WTC11 (cell line): Measurements from ENCODE around the gene PRKRIP1. TPM values are rescaled to one million over a fixed set of nuclear protein-coding genes. Genes with fewer than 3 reads are reported as not detected.
A peak's percentile ranks its signal among the peaks of the same experiment; 100 is the strongest.

Source experiments
- ATAC-seq: fragments of 200-7000 bp; cut with Tn5 transposase; 2 replicates; pipeline ENCODE4 v1.10.0; 2021; ENCODE audit warnings: mild to moderate bottlenecking, moderate library complexity
- Bru-seq: library from RNA; stranded (reverse); fragments of 400-500 nt; gene quantifications from one replicate; lab custom pipeline; 2021; lab: Mats Ljungman, UMichigan
- CTCF ChIA-PET: fragments of 300-600 bp; sonication (Branson Sonifier 250); formaldehyde crosslinking; loops from one replicate; lab custom pipeline; 2021; ENCODE audit warnings: antibody characterized with exemption; lab: Charles Lee
- POLR2A ChIA-PET: fragments of 350-600 bp; sonication (Branson Sonifier 250); formaldehyde crosslinking; loops from one replicate; lab custom pipeline; 2021; ENCODE audit warnings: antibody characterized with exemption; lab: Charles Lee
- DNase-seq: peaks from one replicate; pipeline ENCODE4 v3.0.0; 2021; ENCODE audit warnings: low spot score
- H3K27ac Mint-ChIP-seq: 2 replicates; pipeline ENCODE4 v1.8.0; 2021; ENCODE audit warnings: mixed read lengths
- H3K27me3 Mint-ChIP-seq: 2 replicates; pipeline ENCODE4 v1.8.0; 2021; ENCODE audit warnings: low read depth, mild to moderate bottlenecking, moderate library complexity, mixed read lengths
- H3K36me3 Mint-ChIP-seq: 2 replicates; pipeline ENCODE4 v1.8.0; 2021; ENCODE audit warnings: mixed read lengths
- H3K4me1 Mint-ChIP-seq: 2 replicates; pipeline ENCODE4 v1.8.0; 2022; ENCODE audit warnings: mixed read lengths
- H3K4me3 Mint-ChIP-seq: 2 replicates; pipeline ENCODE4 v1.8.0; 2021; ENCODE audit warnings: mild to moderate bottlenecking, moderate library complexity, mixed read lengths
- H3K9me3 Mint-ChIP-seq: 2 replicates; pipeline ENCODE4 v1.8.0; 2021; ENCODE audit warnings: mixed read lengths
- ATF1 ChIP-seq: sonication (generic); formaldehyde crosslinking; IDR thresholded peaks from 2 replicates; pipeline ENCODE4 v1.8.1; 2023; ENCODE audit warnings: mild to moderate bottlenecking, moderate library complexity, missing genetic modification reagents
- CREB1 ChIP-seq: sonication (generic); formaldehyde crosslinking; IDR thresholded peaks from 2 replicates; pipeline ENCODE4 v1.8.0; 2023; ENCODE audit warnings: mild to moderate bottlenecking, missing genetic modification reagents
- EMX1 ChIP-seq: fragments of 250-450 bp; sonication (Bioruptor Pico); IDR thresholded peaks from 2 replicates; pipeline ENCODE4 v1.8.0; 2021; ENCODE audit warnings: mild to moderate bottlenecking
- HMGA2 ChIP-seq: fragments of 250-450 bp; sonication (Bioruptor Pico); IDR thresholded peaks from 2 replicates; pipeline ENCODE4 v1.4.0; 2021; ENCODE audit warnings: mild to moderate bottlenecking, moderate library complexity
- RELA ChIP-seq: sonication (generic); formaldehyde crosslinking; IDR thresholded peaks from 2 replicates; pipeline ENCODE4 v1.8.1; 2022; ENCODE audit warnings: missing genetic modification reagents, mild to moderate bottlenecking, borderline replicate concordance
- TP53 ChIP-seq: sonication (generic); formaldehyde crosslinking; IDR thresholded peaks from 2 replicates; pipeline ENCODE4 v1.8.1; 2023; ENCODE audit warnings: mild to moderate bottlenecking, missing genetic modification reagents
- ZBTB21 ChIP-seq: sonication (generic); formaldehyde crosslinking; IDR thresholded peaks from 2 replicates; pipeline ENCODE4 v1.8.1; 2023; ENCODE audit warnings: mild to moderate bottlenecking, missing genetic modification reagents, borderline replicate concordance
- ZNF121 ChIP-seq: sonication (generic); formaldehyde crosslinking; IDR thresholded peaks from 2 replicates; pipeline ENCODE4 v1.8.0; 2023; ENCODE audit warnings: missing genetic modification reagents
- ZNF138 ChIP-seq: sonication (generic); formaldehyde crosslinking; conservative IDR thresholded peaks from 2 replicates; pipeline ENCODE4 v1.8.1; 2022; ENCODE audit warnings: mild to moderate bottlenecking, moderate library complexity, missing genetic modification reagents
- ZNF263 ChIP-seq: sonication (generic); formaldehyde crosslinking; IDR thresholded peaks from 2 replicates; pipeline ENCODE4 v1.8.1; 2022; ENCODE audit warnings: low read depth, mild to moderate bottlenecking, moderate library complexity, missing genetic modification reagents
- ZNF416 ChIP-seq: fragments of 250-450 bp; sonication (Bioruptor Pico); IDR thresholded peaks from 2 replicates; pipeline ENCODE4 v1.9.0; 2021; ENCODE audit warnings: mild to moderate bottlenecking, inconsistent platforms
- long read RNA-seq, 3 experiments: library from RNA in 1 of 3; library from capped mRNA in 1 of 3; library from polyadenylated mRNA in 1 of 3; unstranded in 2 of 3; stranded (forward) in 1 of 3; transcript quantifications; one replicate each; pipeline ENCODE4 v2.0.0, GENCODE V29; 2021
- total RNA-seq: library from RNA; stranded (reverse); gene quantifications from 3 replicates; pipeline ENCODE4 v1.2.3, GENCODE V29; 2021
- TF ChIP-seq, protein P1 (sequence below): sonication (generic); formaldehyde crosslinking; conservative IDR thresholded peaks from 2 replicates; pipeline ENCODE4 v1.8.1; 2023; ENCODE audit warnings: mild to moderate bottlenecking, low read depth, missing genetic modification reagents, moderate library complexity
- TF ChIP-seq, protein P2 (sequence below): fragments of 200-600 bp; IDR thresholded peaks from 2 replicates; pipeline ENCODE4 v1.8.0; 2022; ENCODE audit warnings: antibody characterized with exemption
- TF ChIP-seq, protein P3 (sequence below): sonication (generic); formaldehyde crosslinking; IDR thresholded peaks from 2 replicates; pipeline ENCODE4 v1.8.0; 2022; ENCODE audit warnings: missing genetic modification reagents
- TF ChIP-seq, protein P4 (sequence below): sonication (generic); formaldehyde crosslinking; IDR thresholded peaks from 2 replicates; pipeline ENCODE4 v1.8.1; 2023; ENCODE audit warnings: mild to moderate bottlenecking, missing genetic modification reagents
- TF ChIP-seq, protein P5 (sequence below): sonication (generic); formaldehyde crosslinking; IDR thresholded peaks from 2 replicates; pipeline ENCODE4 v1.8.0; 2023; ENCODE audit warnings: mild to moderate bottlenecking, missing genetic modification reagents
- TF ChIP-seq, protein P6 (sequence below): sonication (generic); formaldehyde crosslinking; IDR thresholded peaks from 2 replicates; pipeline ENCODE4 v1.8.1; 2023; ENCODE audit warnings: mild to moderate bottlenecking, missing genetic modification reagents, moderate library complexity
- TF ChIP-seq, protein P7 (sequence below): sonication (generic); formaldehyde crosslinking; IDR thresholded peaks from 2 replicates; pipeline ENCODE4 v1.8.1; 2022; ENCODE audit warnings: low read depth, missing genetic modification reagents, borderline replicate concordance

The PRKRIP1 gene, protein sequence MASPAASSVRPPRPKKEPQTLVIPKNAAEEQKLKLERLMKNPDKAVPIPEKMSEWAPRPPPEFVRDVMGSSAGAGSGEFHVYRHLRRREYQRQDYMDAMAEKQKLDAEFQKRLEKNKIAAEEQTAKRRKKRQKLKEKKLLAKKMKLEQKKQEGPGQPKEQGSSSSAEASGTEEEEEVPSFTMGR
- total RNA-seq: 27.5 to 34.4 TPM (median 30.1 TPM) in 3 replicates
- percentile 77 among the genes with signal in this experiment for Bru-seq, nascent RNA
- long read RNA-seq, experiment 1, transcript PRKRIP1-207 (9 exons, 1,625 nt): minor isoform, 7 of 106 reads
- long read RNA-seq, experiment 1, transcript PRKRIP1-201 (6 exons, 2,159 nt): major isoform, 48 of 106 reads
- long read RNA-seq, experiment 1, partial matches to known transcripts: 16 of 106 reads
- long read RNA-seq, experiment 1, other reads (novel, unspliced or antisense): 28 of 106 reads
- long read RNA-seq, experiment 2, transcript PRKRIP1-201 (6 exons, 2,159 nt): major isoform, 9 of 34 reads
- long read RNA-seq, experiment 2, partial matches to known transcripts: 17 of 34 reads
- long read RNA-seq, experiment 2, other reads (novel, unspliced or antisense): 7 of 34 reads
- long read RNA-seq, experiment 3, transcript PRKRIP1-201 (6 exons, 2,159 nt): major isoform, 21 of 32 reads
- long read RNA-seq, experiment 3, partial matches to known transcripts: 4 of 32 reads
- long read RNA-seq, experiment 3, other reads (novel, unspliced or antisense): 7 of 32 reads

DNA sequence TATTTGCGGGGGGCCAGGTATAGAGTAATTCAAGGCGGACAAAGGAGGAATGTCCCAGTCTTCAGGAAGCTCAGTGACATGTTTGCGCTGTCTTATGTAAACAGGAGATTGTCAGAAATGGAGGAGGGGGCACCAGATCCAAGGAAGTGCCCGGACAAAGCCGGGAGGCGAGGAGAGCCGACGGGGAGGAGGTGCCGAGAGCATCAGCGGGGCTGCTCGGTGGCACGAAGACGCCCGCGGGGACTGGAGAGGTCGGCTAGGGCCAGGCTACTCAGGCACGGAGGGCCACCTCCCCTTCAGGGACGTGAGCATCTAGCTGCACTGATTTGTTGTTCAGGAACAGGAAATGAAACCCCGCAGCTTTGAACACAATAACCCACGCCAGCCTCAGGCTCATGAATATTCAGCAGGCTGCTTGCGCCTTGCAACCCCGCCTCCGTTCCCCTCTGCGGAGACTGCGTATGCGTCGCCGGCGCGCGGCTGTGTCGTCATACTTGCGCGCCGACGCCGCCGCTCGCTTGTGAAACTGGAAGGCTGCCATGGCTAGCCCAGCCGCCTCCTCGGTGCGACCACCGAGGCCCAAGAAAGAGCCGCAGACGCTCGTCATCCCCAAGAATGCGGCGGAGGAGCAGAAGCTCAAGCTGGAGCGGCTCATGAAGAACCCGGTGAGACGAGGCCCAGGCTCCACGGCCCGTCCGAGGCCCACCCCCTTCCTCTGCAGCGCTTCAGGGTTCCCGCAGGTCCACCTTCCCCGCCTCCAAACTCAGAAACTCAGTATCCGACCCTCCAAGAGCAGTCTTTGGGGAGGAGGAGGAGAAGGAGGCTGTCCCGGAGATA is at the start of gene PRKRIP1:
Gene PRKRIP1 (plus strand): TSS at position 491 of the 837 bp plus-strand sequence. CDS start 49 bp downstream, at position 540.
- Mint-ChIP-seq H3K9me3 (no peaks in the 10 kb centered on the region), H3K4me1 (peaks cover 5% of the 10 kb centered on the region), H3K27ac (peak within 1 kb of the TSS; percentile 99), H3K4me3 (peak within 1 kb of the TSS; percentile 88), H3K36me3 (peaks cover 24% of the 10 kb centered on the region), H3K27me3 (no peaks in the 10 kb centered on the region)
- CTCF ChIA-PET: interaction anchor here (0.7 to 2.9 kb wide), 13 partner anchors 9 to 123 kb away, joined by 3 to 13 read pairs (median 3); partner anchors contain the start of genes ALKBH4 and ORAI2
- POLR2A ChIA-PET: interaction anchor here (0.5 to 2.0 kb wide), 9 partner anchors 9 to 103 kb away, joined by 3 to 9 read pairs (median 4); no protein-coding TSS in a partner anchor
- DNase-seq: peak; percentile 87
- ATAC-seq: peak; percentile 97
- TF ChIP-seq ZNF263 (CRISPR knock-in tag) (no peak), ZNF416 (CRISPR knock-in tag) (0 out of 2 replicates have a peak, but pooled peaks have one; percentile 64), HMGA2 (CRISPR knock-in tag) (no peak), EMX1 (CRISPR knock-in tag) (peak; percentile 29), ATF1 (0 out of 2 replicates have a peak, but pooled peaks have one; percentile 60), TP53 (CRISPR knock-in tag) (no peak), CREB1 (CRISPR knock-in tag) (peak; percentile 37), ZBTB21 (0 out of 2 replicates have a peak, but pooled peaks have one; percentile 13), ZNF138 (CRISPR knock-in tag) (no peak), RELA (no peak), ZNF121 (CRISPR knock-in tag) (no peak)
- TF ChIP-seq, protein P1, sequence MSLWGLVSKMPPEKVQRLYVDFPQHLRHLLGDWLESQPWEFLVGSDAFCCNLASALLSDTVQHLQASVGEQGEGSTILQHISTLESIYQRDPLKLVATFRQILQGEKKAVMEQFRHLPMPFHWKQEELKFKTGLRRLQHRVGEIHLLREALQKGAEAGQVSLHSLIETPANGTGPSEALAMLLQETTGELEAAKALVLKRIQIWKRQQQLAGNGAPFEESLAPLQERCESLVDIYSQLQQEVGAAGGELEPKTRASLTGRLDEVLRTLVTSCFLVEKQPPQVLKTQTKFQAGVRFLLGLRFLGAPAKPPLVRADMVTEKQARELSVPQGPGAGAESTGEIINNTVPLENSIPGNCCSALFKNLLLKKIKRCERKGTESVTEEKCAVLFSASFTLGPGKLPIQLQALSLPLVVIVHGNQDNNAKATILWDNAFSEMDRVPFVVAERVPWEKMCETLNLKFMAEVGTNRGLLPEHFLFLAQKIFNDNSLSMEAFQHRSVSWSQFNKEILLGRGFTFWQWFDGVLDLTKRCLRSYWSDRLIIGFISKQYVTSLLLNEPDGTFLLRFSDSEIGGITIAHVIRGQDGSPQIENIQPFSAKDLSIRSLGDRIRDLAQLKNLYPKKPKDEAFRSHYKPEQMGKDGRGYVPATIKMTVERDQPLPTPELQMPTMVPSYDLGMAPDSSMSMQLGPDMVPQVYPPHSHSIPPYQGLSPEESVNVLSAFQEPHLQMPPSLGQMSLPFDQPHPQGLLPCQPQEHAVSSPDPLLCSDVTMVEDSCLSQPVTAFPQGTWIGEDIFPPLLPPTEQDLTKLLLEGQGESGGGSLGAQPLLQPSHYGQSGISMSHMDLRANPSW (CRISPR knock-in tag): no peak
- TF ChIP-seq, protein P2, sequence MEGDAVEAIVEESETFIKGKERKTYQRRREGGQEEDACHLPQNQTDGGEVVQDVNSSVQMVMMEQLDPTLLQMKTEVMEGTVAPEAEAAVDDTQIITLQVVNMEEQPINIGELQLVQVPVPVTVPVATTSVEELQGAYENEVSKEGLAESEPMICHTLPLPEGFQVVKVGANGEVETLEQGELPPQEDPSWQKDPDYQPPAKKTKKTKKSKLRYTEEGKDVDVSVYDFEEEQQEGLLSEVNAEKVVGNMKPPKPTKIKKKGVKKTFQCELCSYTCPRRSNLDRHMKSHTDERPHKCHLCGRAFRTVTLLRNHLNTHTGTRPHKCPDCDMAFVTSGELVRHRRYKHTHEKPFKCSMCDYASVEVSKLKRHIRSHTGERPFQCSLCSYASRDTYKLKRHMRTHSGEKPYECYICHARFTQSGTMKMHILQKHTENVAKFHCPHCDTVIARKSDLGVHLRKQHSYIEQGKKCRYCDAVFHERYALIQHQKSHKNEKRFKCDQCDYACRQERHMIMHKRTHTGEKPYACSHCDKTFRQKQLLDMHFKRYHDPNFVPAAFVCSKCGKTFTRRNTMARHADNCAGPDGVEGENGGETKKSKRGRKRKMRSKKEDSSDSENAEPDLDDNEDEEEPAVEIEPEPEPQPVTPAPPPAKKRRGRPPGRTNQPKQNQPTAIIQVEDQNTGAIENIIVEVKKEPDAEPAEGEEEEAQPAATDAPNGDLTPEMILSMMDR: no peak
- TF ChIP-seq, protein P3, sequence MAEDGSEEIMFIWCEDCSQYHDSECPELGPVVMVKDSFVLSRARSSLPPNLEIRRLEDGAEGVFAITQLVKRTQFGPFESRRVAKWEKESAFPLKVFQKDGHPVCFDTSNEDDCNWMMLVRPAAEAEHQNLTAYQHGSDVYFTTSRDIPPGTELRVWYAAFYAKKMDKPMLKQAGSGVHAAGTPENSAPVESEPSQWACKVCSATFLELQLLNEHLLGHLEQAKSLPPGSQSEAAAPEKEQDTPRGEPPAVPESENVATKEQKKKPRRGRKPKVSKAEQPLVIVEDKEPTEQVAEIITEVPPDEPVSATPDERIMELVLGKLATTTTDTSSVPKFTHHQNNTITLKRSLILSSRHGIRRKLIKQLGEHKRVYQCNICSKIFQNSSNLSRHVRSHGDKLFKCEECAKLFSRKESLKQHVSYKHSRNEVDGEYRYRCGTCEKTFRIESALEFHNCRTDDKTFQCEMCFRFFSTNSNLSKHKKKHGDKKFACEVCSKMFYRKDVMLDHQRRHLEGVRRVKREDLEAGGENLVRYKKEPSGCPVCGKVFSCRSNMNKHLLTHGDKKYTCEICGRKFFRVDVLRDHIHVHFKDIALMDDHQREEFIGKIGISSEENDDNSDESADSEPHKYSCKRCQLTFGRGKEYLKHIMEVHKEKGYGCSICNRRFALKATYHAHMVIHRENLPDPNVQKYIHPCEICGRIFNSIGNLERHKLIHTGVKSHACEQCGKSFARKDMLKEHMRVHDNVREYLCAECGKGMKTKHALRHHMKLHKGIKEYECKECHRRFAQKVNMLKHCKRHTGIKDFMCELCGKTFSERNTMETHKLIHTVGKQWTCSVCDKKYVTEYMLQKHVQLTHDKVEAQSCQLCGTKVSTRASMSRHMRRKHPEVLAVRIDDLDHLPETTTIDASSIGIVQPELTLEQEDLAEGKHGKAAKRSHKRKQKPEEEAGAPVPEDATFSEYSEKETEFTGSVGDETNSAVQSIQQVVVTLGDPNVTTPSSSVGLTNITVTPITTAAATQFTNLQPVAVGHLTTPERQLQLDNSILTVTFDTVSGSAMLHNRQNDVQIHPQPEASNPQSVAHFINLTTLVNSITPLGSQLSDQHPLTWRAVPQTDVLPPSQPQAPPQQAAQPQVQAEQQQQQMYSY (CRISPR knock-in tag): no peak
- TF ChIP-seq, protein P4, sequence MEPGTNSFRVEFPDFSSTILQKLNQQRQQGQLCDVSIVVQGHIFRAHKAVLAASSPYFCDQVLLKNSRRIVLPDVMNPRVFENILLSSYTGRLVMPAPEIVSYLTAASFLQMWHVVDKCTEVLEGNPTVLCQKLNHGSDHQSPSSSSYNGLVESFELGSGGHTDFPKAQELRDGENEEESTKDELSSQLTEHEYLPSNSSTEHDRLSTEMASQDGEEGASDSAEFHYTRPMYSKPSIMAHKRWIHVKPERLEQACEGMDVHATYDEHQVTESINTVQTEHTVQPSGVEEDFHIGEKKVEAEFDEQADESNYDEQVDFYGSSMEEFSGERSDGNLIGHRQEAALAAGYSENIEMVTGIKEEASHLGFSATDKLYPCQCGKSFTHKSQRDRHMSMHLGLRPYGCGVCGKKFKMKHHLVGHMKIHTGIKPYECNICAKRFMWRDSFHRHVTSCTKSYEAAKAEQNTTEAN (CRISPR knock-in tag): no peak
- TF ChIP-seq, protein P5, sequence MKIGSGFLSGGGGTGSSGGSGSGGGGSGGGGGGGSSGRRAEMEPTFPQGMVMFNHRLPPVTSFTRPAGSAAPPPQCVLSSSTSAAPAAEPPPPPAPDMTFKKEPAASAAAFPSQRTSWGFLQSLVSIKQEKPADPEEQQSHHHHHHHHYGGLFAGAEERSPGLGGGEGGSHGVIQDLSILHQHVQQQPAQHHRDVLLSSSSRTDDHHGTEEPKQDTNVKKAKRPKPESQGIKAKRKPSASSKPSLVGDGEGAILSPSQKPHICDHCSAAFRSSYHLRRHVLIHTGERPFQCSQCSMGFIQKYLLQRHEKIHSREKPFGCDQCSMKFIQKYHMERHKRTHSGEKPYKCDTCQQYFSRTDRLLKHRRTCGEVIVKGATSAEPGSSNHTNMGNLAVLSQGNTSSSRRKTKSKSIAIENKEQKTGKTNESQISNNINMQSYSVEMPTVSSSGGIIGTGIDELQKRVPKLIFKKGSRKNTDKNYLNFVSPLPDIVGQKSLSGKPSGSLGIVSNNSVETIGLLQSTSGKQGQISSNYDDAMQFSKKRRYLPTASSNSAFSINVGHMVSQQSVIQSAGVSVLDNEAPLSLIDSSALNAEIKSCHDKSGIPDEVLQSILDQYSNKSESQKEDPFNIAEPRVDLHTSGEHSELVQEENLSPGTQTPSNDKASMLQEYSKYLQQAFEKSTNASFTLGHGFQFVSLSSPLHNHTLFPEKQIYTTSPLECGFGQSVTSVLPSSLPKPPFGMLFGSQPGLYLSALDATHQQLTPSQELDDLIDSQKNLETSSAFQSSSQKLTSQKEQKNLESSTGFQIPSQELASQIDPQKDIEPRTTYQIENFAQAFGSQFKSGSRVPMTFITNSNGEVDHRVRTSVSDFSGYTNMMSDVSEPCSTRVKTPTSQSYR (CRISPR knock-in tag): no peak
- TF ChIP-seq, protein P6, sequence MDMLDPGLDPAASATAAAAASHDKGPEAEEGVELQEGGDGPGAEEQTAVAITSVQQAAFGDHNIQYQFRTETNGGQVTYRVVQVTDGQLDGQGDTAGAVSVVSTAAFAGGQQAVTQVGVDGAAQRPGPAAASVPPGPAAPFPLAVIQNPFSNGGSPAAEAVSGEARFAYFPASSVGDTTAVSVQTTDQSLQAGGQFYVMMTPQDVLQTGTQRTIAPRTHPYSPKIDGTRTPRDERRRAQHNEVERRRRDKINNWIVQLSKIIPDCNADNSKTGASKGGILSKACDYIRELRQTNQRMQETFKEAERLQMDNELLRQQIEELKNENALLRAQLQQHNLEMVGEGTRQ (CRISPR knock-in tag): no peak
- TF ChIP-seq, protein P7, sequence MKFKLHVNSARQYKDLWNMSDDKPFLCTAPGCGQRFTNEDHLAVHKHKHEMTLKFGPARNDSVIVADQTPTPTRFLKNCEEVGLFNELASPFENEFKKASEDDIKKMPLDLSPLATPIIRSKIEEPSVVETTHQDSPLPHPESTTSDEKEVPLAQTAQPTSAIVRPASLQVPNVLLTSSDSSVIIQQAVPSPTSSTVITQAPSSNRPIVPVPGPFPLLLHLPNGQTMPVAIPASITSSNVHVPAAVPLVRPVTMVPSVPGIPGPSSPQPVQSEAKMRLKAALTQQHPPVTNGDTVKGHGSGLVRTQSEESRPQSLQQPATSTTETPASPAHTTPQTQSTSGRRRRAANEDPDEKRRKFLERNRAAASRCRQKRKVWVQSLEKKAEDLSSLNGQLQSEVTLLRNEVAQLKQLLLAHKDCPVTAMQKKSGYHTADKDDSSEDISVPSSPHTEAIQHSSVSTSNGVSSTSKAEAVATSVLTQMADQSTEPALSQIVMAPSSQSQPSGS: no peak
